ENCODE measurements around the gene PAFAH1B2. TPM values are rescaled to one million over a fixed set of nuclear protein-coding genes. Genes with fewer than 3 reads are reported as not detected.

The PAFAH1B2 gene
- total RNA-seq, 1 donor from 2014 or later: 226 TPM

GRCh38 chr11:117154468-117154867 lies 10.4 kb downstream of the PAFAH1B2 start:
- Histone ChIP-seq H3K36me3 (ENCODE audit: control insufficient read depth, insufficient read depth, low read length) (peaks cover 4% of the 10 kb centered on the region), H3K27me3 (ENCODE audit: control insufficient read depth, insufficient read depth, low read length) (no peaks in the 10 kb centered on the region), H3K4me3 (ENCODE audit: low read depth, low read length) (no peak overlapping the region)
- TF ChIP-seq CTCF (IDR thresholded peaks at IDR 0.05; ENCODE audit: insufficient read depth, low read length, severe bottlenecking): no peak
- DNase-seq (ENCODE audit: low read depth): no peak
- no peak for FAIRE-seq

- FAIRE-seq: no peak
- DNase-seq (ENCODE audit: low read depth): no peak
- H3K4me3 ChIP-seq (ENCODE audit: low read depth, low read length): no peak overlapping the region
- no peaks in the 10 kb centered on the region for H3K27me3 ChIP-seq (ENCODE audit: control insufficient read depth, insufficient read depth, low read length)
- TF ChIP-seq CTCF (IDR thresholded peaks at IDR 0.05; ENCODE audit: insufficient read depth, low read length, severe bottlenecking): no peak
- H3K36me3 ChIP-seq (ENCODE audit: control insufficient read depth, insufficient read depth, low read length): peaks cover 8% of the 10 kb centered on the region
These were observed 13.4 kb downstream of the PAFAH1B2 start for GRCh38 chr11:117157507-117157906.

- Histone ChIP-seq H3K36me3 (ENCODE audit: control insufficient read depth, insufficient read depth, low read length) (peaks cover 13% of the 10 kb centered on the region), H3K27me3 (ENCODE audit: control insufficient read depth, insufficient read depth, low read length) (no peaks in the 10 kb centered on the region), H3K4me3 (ENCODE audit: low read depth, low read length) (no peak overlapping the region)
- DNase-seq (ENCODE audit: low read depth) (no peak), FAIRE-seq (no peak)
- TF ChIP-seq CTCF (IDR thresholded peaks at IDR 0.05; ENCODE audit: insufficient read depth, low read length, severe bottlenecking): no peak
These were observed 15.8 kb downstream of the PAFAH1B2 start for GRCh38 chr11:117159892-117160291.

- DNase-seq (ENCODE audit: low read depth) (no peak), FAIRE-seq (no peak)
- H3K4me3 ChIP-seq (ENCODE audit: low read depth, low read length): no peak overlapping the region
- H3K27me3 ChIP-seq (ENCODE audit: control insufficient read depth, insufficient read depth, low read length): no peaks in the 10 kb centered on the region
- TF ChIP-seq CTCF (IDR thresholded peaks at IDR 0.05; ENCODE audit: insufficient read depth, low read length, severe bottlenecking): no peak
- peaks cover 10% of the 10 kb centered on the region for H3K36me3 ChIP-seq (ENCODE audit: control insufficient read depth, insufficient read depth, low read length)
These were observed 16.7 kb downstream of the PAFAH1B2 start for GRCh38 chr11:117160826-117161225.

- no peak for FAIRE-seq
- peaks cover 10% of the 10 kb centered on the region for H3K36me3 ChIP-seq (ENCODE audit: control insufficient read depth, insufficient read depth, low read length)
- H3K4me3 ChIP-seq (ENCODE audit: low read depth, low read length): no peak overlapping the region
- DNase-seq (ENCODE audit: low read depth): no peak
- TF ChIP-seq CTCF (IDR thresholded peaks at IDR 0.05; ENCODE audit: insufficient read depth, low read length, severe bottlenecking): no peak
- H3K27me3 ChIP-seq (ENCODE audit: control insufficient read depth, insufficient read depth, low read length): no peaks in the 10 kb centered on the region
These were observed 22.4 kb downstream of the PAFAH1B2 start for GRCh38 chr11:117166491-117166890.

- Histone ChIP-seq H3K36me3 (ENCODE audit: control insufficient read depth, insufficient read depth, low read length) (peaks cover 3% of the 10 kb centered on the region), H3K4me3 (ENCODE audit: low read depth, low read length) (no peak overlapping the region), H3K27me3 (ENCODE audit: control insufficient read depth, insufficient read depth, low read length) (no peaks in the 10 kb centered on the region)
- DNase-seq (ENCODE audit: low read depth) (no peak), FAIRE-seq (no peak)
- TF ChIP-seq CTCF (IDR thresholded peaks at IDR 0.05; ENCODE audit: insufficient read depth, low read length, severe bottlenecking): no peak
These were observed 25.6 kb downstream of the PAFAH1B2 start for GRCh38 chr11:117169736-117170135.
